ENCODE data around the gene SPP1. TPM values are rescaled to one million over a fixed set of nuclear protein-coding genes. Genes with fewer than 3 reads are reported as not detected.

SPP1 gene
- total RNA-seq, 1 donor from 2014 or later, result 375 TPM

DNA sequence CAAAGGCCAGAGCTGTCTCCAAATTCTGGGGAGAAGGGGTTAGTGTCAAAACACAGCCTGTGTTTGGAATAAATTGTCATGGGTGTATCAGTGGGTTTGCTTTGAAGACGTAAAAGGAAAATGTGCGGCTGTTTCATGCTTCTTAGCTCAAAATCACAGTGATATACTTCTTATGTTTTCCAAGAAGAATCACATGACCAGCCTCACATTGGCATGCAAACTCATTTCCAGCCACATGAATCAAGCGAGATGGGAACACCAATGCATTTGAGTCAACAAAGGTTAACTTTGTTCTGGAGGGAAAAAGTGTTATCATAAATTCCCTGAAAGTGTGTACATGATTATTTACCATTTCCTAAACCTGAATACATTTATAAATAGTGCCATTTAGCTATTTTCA lies 19.0 kb upstream of the SPP1 start:
- no peak overlapping the region for H3K27ac Mint-ChIP-seq
- TF ChIP-seq, protein P1, sequence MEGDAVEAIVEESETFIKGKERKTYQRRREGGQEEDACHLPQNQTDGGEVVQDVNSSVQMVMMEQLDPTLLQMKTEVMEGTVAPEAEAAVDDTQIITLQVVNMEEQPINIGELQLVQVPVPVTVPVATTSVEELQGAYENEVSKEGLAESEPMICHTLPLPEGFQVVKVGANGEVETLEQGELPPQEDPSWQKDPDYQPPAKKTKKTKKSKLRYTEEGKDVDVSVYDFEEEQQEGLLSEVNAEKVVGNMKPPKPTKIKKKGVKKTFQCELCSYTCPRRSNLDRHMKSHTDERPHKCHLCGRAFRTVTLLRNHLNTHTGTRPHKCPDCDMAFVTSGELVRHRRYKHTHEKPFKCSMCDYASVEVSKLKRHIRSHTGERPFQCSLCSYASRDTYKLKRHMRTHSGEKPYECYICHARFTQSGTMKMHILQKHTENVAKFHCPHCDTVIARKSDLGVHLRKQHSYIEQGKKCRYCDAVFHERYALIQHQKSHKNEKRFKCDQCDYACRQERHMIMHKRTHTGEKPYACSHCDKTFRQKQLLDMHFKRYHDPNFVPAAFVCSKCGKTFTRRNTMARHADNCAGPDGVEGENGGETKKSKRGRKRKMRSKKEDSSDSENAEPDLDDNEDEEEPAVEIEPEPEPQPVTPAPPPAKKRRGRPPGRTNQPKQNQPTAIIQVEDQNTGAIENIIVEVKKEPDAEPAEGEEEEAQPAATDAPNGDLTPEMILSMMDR (conservative IDR thresholded peaks at IDR 0.05), result no peak
- no peaks in the 10 kb centered on the region for H3K9me3 Mint-ChIP-seq
- H3K36me3 Mint-ChIP-seq, result no peaks in the 10 kb centered on the region
- peaks cover 10% of the 10 kb centered on the region for H3K4me1 Mint-ChIP-seq (ENCODE audit: unreplicated experiment)
- H3K27me3 Mint-ChIP-seq, result no peaks in the 10 kb centered on the region
- no peak for DNase-seq (ENCODE audit: extremely low spot score, unreplicated experiment)
- no peak overlapping the region for H3K4me3 Mint-ChIP-seq

DNA sequence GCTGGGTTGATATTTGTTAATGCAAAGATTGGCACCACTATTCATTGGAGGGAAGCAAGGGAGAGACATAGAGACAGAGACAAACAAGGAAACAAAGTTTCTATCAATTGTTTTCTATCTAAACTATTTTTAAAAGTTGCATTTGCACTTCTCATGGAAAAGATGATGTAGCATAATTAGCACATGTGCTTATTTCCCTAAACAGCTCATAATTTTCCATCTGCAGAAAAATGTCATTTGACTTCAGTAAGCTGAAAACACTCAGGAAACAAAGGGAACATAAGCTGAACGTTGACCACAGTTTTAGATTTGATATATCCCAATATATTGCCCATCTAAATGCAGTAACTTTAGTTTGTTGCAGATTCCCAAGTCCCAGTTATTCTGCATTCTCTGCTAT lies 18.5 kb upstream of the SPP1 start:
- Mint-ChIP-seq H3K4me1 (ENCODE audit: unreplicated experiment) (peaks cover 10% of the 10 kb centered on the region), H3K36me3 (no peaks in the 10 kb centered on the region), H3K9me3 (no peaks in the 10 kb centered on the region), H3K27me3 (no peaks in the 10 kb centered on the region), H3K4me3 (no peak overlapping the region), H3K27ac (no peak overlapping the region)
- TF ChIP-seq, protein P1 (conservative IDR thresholded peaks at IDR 0.05), result no peak
- DNase-seq (ENCODE audit: extremely low spot score, unreplicated experiment), result no peak

DNA sequence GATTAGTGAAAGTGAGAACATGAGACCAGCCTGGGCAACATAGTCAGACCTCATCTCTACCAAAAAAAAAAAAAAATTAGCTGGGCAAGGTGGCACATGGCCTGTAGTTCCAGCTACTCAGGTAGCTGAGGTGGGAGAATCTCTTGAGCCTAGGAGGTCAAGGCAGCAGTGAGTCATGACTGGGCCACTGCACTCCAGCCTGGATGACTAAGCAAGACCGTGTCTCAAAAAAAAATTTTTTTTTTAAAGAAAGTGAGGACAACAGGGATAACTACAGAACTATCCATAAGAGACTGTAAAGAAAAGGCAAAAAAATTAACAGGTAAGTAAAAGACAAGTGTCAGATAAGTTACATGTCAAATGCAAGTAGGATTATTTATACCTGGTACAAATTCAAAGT lies 13.5 kb upstream of the SPP1 start:
- no peaks in the 10 kb centered on the region for H3K36me3 Mint-ChIP-seq
- TF ChIP-seq, protein P1 (conservative IDR thresholded peaks at IDR 0.05), result no peak
- H3K27me3 Mint-ChIP-seq, result no peaks in the 10 kb centered on the region
- H3K4me3 Mint-ChIP-seq, result no peak overlapping the region
- H3K9me3 Mint-ChIP-seq, result no peaks in the 10 kb centered on the region
- no peak overlapping the region for H3K27ac Mint-ChIP-seq
- H3K4me1 Mint-ChIP-seq (ENCODE audit: unreplicated experiment), result no peaks in the 10 kb centered on the region
- DNase-seq (ENCODE audit: extremely low spot score, unreplicated experiment), result no peak

DNA sequence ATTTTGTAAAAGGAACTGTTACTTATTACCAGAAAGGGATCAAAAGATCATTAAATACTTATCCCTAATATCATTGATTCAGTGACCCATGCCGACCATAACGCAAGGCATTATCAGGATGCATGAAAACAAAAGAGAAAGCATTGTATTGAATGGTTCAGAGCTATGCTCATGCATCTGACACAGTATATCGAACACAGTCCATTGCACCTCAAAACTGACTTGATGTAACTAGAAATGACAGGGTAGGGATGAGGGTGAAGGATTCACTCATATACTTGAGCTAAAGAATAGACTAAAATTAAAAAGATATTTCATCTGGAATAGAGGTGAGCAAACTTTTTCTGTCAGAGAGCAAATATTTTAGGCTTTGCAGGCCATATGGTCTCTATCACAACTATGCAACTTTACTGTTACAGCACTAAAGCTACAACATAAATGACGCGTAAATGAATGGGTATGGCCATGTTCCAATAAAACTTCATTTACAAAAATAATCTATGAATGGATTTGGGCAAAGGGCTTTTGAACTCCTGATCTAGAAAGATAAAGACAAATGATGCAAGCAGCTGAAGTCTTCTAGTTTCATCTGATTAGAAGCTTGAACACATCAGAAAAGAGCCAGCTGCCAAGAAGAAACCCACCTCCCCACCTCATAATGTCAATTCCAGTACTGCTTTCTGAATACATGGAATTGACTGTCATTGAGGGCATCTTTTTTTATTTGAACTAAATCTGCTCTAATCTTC lies 12.9 kb upstream of the SPP1 start:
- no peak overlapping the region for H3K4me3 Mint-ChIP-seq
- no peaks in the 10 kb centered on the region for H3K4me1 Mint-ChIP-seq (ENCODE audit: unreplicated experiment)
- no peaks in the 10 kb centered on the region for H3K36me3 Mint-ChIP-seq
- TF ChIP-seq, protein P1 (conservative IDR thresholded peaks at IDR 0.05), result no peak
- no peak overlapping the region for H3K27ac Mint-ChIP-seq
- H3K9me3 Mint-ChIP-seq, result no peaks in the 10 kb centered on the region
- no peak for DNase-seq (ENCODE audit: extremely low spot score, unreplicated experiment)
- H3K27me3 Mint-ChIP-seq, result no peaks in the 10 kb centered on the region

DNA sequence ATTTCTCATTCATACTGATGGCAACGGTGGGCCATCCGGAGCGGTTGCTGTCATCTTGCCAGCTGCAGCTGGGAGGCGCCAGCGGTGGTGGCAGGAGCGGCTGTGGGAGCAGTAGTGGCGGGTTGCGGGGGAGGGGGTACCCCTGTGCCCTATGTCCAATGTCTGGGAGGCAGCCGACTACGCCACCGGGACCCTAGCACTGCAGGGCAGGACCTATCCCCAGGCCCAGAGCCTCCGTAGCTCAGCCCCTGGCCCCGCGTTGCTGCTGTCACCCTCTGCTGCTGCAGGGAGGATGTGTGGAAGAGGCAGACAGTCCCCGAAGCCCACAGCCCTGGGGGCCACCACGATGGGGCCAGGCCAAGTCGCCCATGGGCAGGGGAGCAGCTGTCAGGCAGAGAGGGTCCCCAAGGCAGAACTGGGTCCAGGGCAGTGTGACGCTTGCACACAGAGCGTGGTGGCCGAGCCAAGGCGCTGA lies 10.0 kb upstream of the SPP1 start:
- no peaks in the 10 kb centered on the region for H3K27me3 Mint-ChIP-seq
- no peaks in the 10 kb centered on the region for H3K36me3 Mint-ChIP-seq
- DNase-seq (ENCODE audit: extremely low spot score, unreplicated experiment), result no peak
- no peak overlapping the region for H3K4me3 Mint-ChIP-seq
- no peaks in the 10 kb centered on the region for H3K4me1 Mint-ChIP-seq (ENCODE audit: unreplicated experiment)
- H3K9me3 Mint-ChIP-seq, result no peaks in the 10 kb centered on the region
- TF ChIP-seq, protein P1 (conservative IDR thresholded peaks at IDR 0.05), result no peak
- H3K27ac Mint-ChIP-seq, result no peak overlapping the region

Measured in type B pancreatic cell (in vitro differentiated cells).